GM18507 (cell line): ENCODE data around the gene SMTNL1.
A peak's percentile ranks its signal among the peaks of the same experiment; 100 is the strongest.
"Not testable (repeated sequence)": the region's sequence is repeated elsewhere in the genome, so short reads cannot be mapped to it uniquely, and the experiment has no call there.

Experiments
- DNase-seq: peaks from one replicate; pipeline ENCODE4 v3.0.0; 2011; ENCODE audit warnings: low read depth; ENCODE audit not compliant: insufficient read length; ENCODE audit errors: extremely low spot score
- FAIRE-seq: peaks from 2 replicates; lab custom pipeline; 2011; peaks lifted over from hg19 to GRCh38; lab: Jason Lieb, UNC

The SMTNL1 gene

GRCh38 chr11:57508341-57509170, 28.8 kb upstream of the SMTNL1 start:
- DNase-seq: no peak
- no peak for FAIRE-seq

- DNase-seq: no peak
- FAIRE-seq: no peak
Measured at GRCh38 chr11:57511741-57512430, 25.5 kb upstream of the SMTNL1 start.

GRCh38 chr11:57512646-57513451, 24.5 kb upstream of the SMTNL1 start:
- DNase-seq (no peak), FAIRE-seq (no peak)

DNA sequence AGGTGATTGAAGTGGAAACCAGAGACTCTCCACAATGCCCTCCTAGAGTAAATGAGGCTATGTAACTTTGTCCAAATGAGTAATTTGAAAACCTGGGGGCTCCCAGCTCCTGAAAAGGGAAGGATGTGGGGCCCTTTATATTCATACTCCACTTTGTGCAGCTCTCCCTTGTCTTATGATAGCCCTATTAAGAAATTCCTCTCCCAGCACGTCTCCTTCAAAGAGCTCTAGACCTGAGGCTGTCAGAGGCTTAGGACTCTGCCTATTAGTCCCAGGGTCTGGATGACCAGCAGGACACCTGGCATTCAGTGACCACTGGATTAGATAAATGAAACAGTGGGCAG, 24.0 kb upstream of the SMTNL1 start:
- DNase-seq (no peak), FAIRE-seq (no peak)

GRCh38 chr11:57513911-57514537, 23.4 kb upstream of the SMTNL1 start:
- peak; percentile 24 for FAIRE-seq

DNA sequence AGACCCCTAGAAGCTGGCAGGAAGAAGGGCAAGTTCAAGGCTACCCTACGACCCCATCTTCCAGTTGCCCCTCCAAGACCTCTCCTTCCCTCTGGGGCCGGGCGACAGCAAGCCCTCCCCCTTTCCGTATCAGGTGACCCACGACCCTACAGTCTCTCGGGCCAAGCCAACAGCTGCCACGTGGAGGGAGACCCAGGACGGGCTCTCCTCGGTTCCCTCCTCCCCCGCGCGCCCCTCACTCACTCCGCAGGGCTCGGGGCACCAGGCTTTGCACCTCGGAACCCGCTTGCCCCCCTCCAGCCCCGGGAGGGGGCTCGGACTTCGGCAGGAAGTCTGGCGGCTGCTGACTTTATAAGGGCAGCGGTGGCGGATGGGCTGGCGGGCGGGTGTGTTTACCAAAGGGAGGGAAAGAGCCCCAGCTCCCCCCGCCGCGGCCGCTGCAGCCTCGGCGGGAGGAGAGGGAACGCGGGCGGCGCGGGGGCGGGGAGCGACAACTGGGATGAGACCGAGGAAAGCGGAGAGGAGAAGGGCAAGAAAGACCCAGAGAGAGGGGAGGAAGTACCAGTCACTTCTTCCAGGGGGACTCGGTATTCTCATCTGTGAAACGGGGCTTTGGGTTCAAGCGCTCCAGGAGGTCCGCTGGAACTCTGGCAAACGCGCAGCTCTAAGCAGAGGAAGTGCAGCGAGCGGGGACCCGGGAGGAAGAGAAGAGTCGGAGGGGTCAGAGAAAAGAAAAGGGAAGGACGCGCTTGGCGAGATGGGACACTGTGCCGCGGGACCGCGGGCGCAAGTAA, 22.7 kb upstream of the SMTNL1 start:
- DNase-seq: no peak
- peak; percentile 18 for FAIRE-seq

More at GRCh38 chr11:57513911-57514537, 23.4 kb upstream of the SMTNL1 start:
- DNase-seq: no peak

- peak; percentile 50 for FAIRE-seq
- DNase-seq: no peak
Measured at GRCh38 chr11:57515332-57516060, 21.9 kb upstream of the SMTNL1 start, which contains the start of gene SLC43A1. TSS of gene SLC43A1 (minus strand) at chr11:57515702. CDS start at chr11:57514111, 1,591 bp downstream.

DNA sequence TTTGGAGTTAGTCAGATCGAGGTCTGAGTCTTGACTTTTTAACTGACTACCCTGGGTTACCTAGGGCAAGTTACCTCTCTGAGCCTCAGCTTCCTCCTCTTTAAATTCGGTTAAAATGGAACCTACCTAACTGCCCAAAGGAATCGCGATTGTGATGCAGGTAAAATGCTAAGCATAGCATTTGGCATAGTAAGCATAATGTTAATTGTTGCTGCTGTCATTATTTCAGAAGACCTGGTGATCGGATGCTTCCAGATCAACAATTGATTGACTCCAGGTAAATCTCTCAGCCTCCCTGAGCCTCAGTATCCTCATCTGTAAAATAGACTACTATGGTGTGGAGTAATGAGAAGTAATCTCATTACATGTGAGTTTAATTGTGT, 21.3 kb upstream of the SMTNL1 start:
- DNase-seq (no peak), FAIRE-seq (no peak)

DNA sequence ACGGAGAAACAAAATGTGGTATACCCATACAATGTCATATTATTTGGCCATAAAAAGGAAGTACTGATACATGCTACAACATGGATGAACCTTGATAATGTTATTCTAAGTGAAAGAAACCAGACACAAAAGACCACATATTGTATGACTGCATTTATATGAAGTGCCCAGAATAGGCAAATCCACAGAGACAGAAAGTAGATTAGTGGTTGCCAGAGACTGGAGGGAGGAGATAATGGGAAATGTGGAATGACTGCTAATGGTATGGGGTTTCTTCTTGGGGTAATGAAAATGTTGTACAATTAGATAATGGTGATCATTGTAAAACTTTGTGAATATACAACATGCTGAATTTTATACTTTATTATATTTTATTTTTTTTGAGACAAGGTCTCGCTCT, 16.3 kb upstream of the SMTNL1 start:
- FAIRE-seq: no peak
- DNase-seq: no peak

DNA sequence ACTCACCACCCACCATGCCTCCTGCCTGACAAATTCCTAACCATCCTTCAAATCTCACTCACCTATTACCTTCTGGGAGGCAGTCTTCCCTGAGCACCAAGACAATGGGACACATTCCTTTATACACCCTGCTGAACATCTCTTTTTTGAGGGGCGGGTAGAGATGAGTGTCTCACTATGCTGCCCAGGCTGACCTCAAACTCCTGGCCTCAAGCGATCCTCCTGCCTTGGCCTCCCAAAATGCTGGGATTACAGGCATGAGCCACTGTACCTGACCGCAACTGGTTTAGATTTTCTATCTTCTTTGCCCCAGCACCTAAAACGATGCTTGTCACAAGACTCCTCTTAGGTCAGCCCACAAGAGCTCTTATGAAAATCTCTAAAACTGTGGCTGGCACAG, 14.0 kb upstream of the SMTNL1 start:
- FAIRE-seq (no peak), DNase-seq (no peak)

- DNase-seq: no peak
- peak; percentile 78 for FAIRE-seq
Measured at GRCh38 chr11:57527056-57527631, 10.3 kb upstream of the SMTNL1 start.

DNA sequence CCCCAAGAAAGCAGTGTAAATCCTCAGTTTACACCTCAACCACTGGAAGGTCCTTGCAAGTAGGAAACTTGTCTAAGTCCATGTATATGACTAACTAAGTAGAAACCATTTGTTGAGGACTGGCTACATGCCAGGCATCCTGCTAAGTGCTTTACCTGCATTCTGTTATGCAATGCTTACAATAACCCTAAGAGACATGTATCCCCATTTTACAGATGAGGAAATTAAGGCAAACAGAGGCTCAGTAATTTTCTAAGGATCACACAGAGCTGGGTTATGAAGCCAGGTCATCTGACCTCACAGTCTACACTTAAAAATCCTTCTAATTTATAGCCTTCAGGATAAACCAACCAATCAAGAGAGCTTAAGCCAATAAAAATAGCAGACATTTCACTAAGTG, 8.4 kb upstream of the SMTNL1 start:
- DNase-seq: no peak
- no peak for FAIRE-seq

GRCh38 chr11:57530215-57530595, 7.2 kb upstream of the SMTNL1 start:
- FAIRE-seq (no peak), DNase-seq (no peak)

DNA sequence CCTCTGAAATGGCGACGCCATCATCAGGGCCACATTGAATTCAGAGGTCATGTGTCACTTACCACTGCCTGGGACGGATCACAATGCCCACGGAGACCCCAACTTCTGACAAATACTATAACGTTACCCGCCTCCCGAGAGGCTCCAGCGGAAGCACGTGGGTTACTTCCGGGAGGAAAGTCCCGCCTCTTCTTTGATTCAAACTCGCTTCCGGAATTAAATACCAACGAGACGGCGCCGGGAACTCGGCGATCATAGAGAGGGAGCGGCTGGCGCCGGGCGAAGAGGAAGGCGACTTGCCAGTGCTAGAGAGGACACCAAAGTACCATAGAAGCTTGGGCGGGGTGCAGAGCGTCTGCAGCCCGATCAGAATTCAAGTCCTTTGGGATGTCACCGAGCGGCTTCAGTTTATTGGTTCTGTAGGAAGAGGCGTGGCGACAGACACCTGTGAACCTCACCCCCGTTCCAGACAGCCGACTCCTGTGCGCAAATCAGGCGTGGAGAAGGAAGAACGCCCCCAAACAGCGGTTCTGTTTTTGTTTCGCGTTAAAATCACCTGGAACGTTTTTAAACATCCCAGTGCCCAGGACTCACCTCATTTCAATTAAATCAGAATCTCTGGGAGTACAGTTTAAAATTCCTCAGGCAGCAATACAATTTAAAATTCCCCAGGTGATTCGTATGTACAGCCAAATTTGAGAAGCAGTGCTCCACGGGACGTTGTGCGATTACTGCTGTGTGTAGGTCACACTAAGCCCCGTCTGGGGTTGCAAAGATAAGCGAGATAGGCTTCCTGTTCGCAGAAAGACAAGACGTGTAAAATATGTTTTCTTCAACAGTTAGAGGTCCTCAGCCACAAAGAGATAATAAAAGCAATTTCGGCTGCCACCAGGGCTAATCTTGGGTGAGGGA, 6.5 kb upstream of the SMTNL1 start, which contains the start of gene TIMM10:
Gene TIMM10 (minus strand): TSS at position 159 of the 912 bp plus-strand sequence. CDS start 565 bp downstream, outside the sequence.
- FAIRE-seq (peak; percentile 95), DNase-seq (peak; percentile 87)

DNA sequence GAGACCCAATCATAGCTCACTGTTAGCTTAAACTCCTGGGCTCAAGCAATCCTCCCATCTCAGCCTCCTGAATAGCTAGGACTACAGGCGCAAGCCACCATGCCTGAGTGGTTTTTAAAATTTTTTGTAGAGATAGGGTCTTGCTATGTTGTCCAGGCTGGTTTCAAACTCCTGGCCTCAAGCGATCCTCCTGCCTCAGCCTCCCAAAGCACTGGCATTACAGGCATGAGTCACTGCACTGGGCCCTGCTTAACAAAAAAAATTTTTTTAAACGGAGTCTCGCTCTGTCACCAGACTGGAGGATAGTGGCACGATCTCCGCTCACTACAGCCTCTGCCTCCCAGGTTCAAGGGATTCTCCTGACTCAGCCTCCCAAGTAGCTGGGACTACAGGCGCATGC, 2.9 kb upstream of the SMTNL1 start:
- DNase-seq, FAIRE-seq: not testable (repeated sequence)

DNA sequence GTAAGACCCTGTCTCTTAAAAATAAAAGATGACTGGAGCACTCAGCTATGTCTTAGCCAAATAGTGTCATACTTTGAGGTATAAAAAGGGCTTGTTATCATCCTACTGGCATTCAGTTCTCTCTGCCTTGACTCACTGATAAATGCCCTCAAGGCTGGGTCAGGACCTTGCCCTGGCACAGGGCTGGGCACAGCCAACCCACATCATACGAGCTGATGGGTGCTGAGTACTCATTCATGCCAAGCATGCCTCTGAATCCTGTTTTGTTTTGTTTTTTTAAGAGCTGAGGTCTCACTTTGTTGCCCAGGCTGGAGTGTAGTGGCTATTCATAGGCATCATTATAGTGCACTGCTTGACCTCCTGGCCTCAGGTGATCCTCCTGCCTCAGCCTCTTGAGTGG, 1.9 kb downstream of the SMTNL1 start:
- no peak for DNase-seq
- no peak for FAIRE-seq

GRCh38 chr11:57541169-57541568, 3.8 kb downstream of the SMTNL1 start:
- FAIRE-seq (no peak), DNase-seq (no peak)
